Uterus (tissue), 4 donors: ENCODE results near the gene PEX5L. TPM values are rescaled to one million over a fixed set of nuclear protein-coding genes. Genes with fewer than 3 reads are reported as not detected.

Experiments used
- DNase-seq, 2 donors: peaks; one replicate each; pipeline ENCODE4 v3.0.0-alpha.2; 2019 to 2020
- H3K27ac ChIP-seq, 2 donors: fragments of 200-600 bp; sonication (generic); 1 replicate in 1 of 2; 2 replicates in 1 of 2; pipeline ENCODE4 v1.5.1; 2016 to 2018
- H3K27me3 ChIP-seq, 2 donors: fragments of 200-600 bp; sonication (generic); one replicate each; pipeline ENCODE4 v1.5.1; 2018 to 2019; ENCODE audit warnings: control low read depth in 1 of 2
- H3K36me3 ChIP-seq, 2 donors: fragments of 200-600 bp; sonication (generic); one replicate each; pipeline ENCODE4 v1.5.1; 2019; ENCODE audit warnings: control low read depth in 1 of 2
- H3K4me1 ChIP-seq, 2 donors: fragments of 200-600 bp; sonication (generic); one replicate each; pipeline ENCODE4 v1.5.1; 2018 to 2019; ENCODE audit warnings: control low read depth in 1 of 2
- H3K4me3 ChIP-seq, 2 donors: fragments of 200-600 bp; sonication (generic); 1 replicate in 1 of 2; 2 replicates in 1 of 2; pipeline ENCODE4 v1.5.1; 2018 to 2019; ENCODE audit warnings: mild to moderate bottlenecking in 1 of 2
- H3K9me3 ChIP-seq, 2 donors: fragments of 200-600 bp; sonication (generic); one replicate each; pipeline ENCODE4 v1.5.1; 2019; ENCODE audit warnings: control low read depth in 1 of 2
- POLR2A ChIP-seq, 2 donors: fragments of 450-650 bp; IDR thresholded peaks; one replicate each; pipeline ENCODE4 v1.6.1; 2016; ENCODE audit warnings: antibody characterized with exemption in 2 of 2, mild to moderate bottlenecking in 1 of 2, moderate library complexity in 1 of 2
- intact Hi-C: fragments of 100-400 bp; cut with DNase I; formaldehyde crosslinking; loops from one replicate; pipeline ENCODE4 v1.15.1; 2023; ENCODE audit warnings: low total_unique reads
- total RNA-seq, 4 donors: library from RNA; depleted of rRNA in 3 of 4; stranded (reverse); fragments of >200 nt in 3 of 4; gene quantifications; one replicate each; pipeline versions ENCODE4 v1.1.0 to v1.2.4, GENCODE V29; 2014 to 2023
- TF ChIP-seq, protein P1 (sequence below), 4 experiments: fragments of 200-600 bp in 2 of 4; fragments of 450-650 bp in 2 of 4; sonication (generic) in 2 of 4; IDR thresholded peaks; one replicate each; pipeline ENCODE4 v1.5.1; 2016 to 2019; ENCODE audit warnings: antibody characterized with exemption in 4 of 4, mild to moderate bottlenecking in 2 of 4, moderate library complexity in 1 of 4
- donor health status: DM: yes; HTN: yes; CAD: no.

PEX5L gene
- total RNA-seq, 4 donors from 2014 or later: 0.07 to 0.34 TPM; not detected in 2

- H3K4me1 ChIP-seq: no peaks in the 10 kb centered on the region
- no peak overlapping the region for H3K4me3 ChIP-seq
- TF ChIP-seq, protein P1, sequence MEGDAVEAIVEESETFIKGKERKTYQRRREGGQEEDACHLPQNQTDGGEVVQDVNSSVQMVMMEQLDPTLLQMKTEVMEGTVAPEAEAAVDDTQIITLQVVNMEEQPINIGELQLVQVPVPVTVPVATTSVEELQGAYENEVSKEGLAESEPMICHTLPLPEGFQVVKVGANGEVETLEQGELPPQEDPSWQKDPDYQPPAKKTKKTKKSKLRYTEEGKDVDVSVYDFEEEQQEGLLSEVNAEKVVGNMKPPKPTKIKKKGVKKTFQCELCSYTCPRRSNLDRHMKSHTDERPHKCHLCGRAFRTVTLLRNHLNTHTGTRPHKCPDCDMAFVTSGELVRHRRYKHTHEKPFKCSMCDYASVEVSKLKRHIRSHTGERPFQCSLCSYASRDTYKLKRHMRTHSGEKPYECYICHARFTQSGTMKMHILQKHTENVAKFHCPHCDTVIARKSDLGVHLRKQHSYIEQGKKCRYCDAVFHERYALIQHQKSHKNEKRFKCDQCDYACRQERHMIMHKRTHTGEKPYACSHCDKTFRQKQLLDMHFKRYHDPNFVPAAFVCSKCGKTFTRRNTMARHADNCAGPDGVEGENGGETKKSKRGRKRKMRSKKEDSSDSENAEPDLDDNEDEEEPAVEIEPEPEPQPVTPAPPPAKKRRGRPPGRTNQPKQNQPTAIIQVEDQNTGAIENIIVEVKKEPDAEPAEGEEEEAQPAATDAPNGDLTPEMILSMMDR (IDR thresholded peaks at IDR 0.05): no peak
- TF ChIP-seq POLR2A (IDR thresholded peaks at IDR 0.05): no peak
- H3K27ac ChIP-seq: no peak overlapping the region
- H3K27me3 ChIP-seq: no peaks in the 10 kb centered on the region
- no peak for DNase-seq
- no peaks in the 10 kb centered on the region for H3K36me3 ChIP-seq
- intact Hi-C loops: no loop called here
- no peaks in the 10 kb centered on the region for H3K9me3 ChIP-seq
These were observed 73.9 kb downstream of the PEX5L start for GRCh38 chr3:179962629-179963387.

DNA sequence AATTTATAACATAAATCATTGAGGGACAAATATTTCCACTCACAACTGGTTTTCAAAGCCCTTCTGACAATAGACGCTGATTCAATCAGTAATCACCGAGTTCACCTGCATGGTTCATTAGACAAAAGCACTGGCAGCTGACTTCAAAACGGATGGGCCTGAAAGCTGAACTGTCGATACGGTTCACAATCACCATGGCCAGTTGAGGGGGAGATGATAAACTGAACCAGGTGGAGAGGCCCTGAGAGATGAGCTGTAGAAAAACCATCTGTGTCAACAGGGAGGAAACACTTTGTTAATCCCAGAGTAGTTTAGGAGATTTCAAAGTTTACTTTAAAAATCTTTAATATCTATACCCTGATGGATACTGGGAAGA is 75.0 kb downstream of the PEX5L start:
- TF ChIP-seq, protein P1 (IDR thresholded peaks at IDR 0.05): no peak
- TF ChIP-seq POLR2A (IDR thresholded peaks at IDR 0.05): no peak
- Histone ChIP-seq H3K4me1 (no peaks in the 10 kb centered on the region), H3K27me3 (no peaks in the 10 kb centered on the region), H3K36me3 (no peaks in the 10 kb centered on the region), H3K4me3 (no peak overlapping the region), H3K9me3 (no peaks in the 10 kb centered on the region), H3K27ac (no peak overlapping the region)
- DNase-seq: no peak
- intact Hi-C loops: no loop called here

DNA sequence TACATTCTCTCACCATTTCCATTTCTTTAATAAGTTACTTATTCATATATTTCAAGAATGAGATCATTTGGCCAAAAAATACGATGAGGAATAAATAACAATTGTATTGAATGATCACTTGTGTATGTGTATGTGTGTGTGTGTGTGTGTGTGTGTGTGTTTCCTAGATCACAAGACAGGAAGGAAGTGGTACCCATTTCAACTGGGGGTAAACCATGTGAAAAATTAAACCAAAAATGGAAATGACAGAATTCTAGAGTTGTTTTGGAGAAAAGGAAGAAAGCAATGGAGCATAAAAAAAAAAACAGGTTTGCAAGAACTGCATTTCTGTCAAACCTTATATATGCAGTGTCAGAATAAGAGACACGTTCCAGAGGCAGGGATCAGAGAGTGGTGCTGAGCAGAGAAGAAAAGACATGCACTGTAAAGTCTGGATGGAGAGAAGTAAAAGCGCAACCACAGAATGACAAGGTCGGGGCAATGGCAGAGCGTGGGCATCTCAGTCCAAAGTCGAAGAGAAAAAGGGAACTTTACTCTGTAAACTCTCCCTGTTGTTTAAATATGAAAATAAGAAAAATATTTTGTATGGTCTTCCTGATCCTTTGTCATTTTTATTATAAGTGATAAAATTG is 75.5 kb downstream of the PEX5L start:
- Histone ChIP-seq H3K9me3 (no peaks in the 10 kb centered on the region), H3K36me3 (no peaks in the 10 kb centered on the region), H3K27ac (no peak overlapping the region), H3K27me3 (no peaks in the 10 kb centered on the region), H3K4me1 (no peaks in the 10 kb centered on the region), H3K4me3 (no peak overlapping the region)
- intact Hi-C loops: no loop called here
- no peak for TF ChIP-seq POLR2A (IDR thresholded peaks at IDR 0.05)
- TF ChIP-seq, protein P1 (IDR thresholded peaks at IDR 0.05): no peak
- no peak for DNase-seq

- no peaks in the 10 kb centered on the region for H3K27me3 ChIP-seq
- TF ChIP-seq POLR2A (IDR thresholded peaks at IDR 0.05): no peak
- TF ChIP-seq, protein P1 (IDR thresholded peaks at IDR 0.05): no peak
- intact Hi-C loops: no loop called here
- no peaks in the 10 kb centered on the region for H3K36me3 ChIP-seq
- no peaks in the 10 kb centered on the region for H3K9me3 ChIP-seq
- H3K4me1 ChIP-seq: no peaks in the 10 kb centered on the region
- H3K27ac ChIP-seq: no peak overlapping the region
- H3K4me3 ChIP-seq: no peak overlapping the region
- DNase-seq: no peak
These were observed 78.0 kb downstream of the PEX5L start for GRCh38 chr3:179958759-179959158.

DNA sequence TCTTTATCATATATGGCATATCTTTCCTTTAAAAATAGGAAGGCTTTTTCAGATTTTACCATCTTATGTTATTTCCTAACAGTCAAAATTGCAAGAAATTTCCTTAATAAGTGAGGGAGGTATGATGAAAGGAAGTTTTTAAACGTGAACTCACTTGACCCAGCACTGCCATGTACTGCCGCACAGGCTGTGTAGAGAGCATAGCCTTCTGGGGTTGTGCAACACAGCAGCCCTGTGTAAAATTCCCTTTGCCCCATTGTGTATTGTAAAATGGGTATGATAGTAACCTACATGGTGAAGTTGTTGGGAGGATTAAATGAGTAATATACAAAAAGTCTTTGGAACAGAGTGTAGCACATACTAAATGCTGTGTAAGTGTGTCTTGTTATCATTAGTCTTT is 78.6 kb downstream of the PEX5L start:
- DNase-seq: no peak
- Histone ChIP-seq H3K9me3 (no peaks in the 10 kb centered on the region), H3K27me3 (no peaks in the 10 kb centered on the region), H3K27ac (no peak overlapping the region), H3K4me1 (no peaks in the 10 kb centered on the region), H3K36me3 (no peaks in the 10 kb centered on the region), H3K4me3 (no peak overlapping the region)
- intact Hi-C loops: no loop called here
- TF ChIP-seq, protein P1 (IDR thresholded peaks at IDR 0.05): no peak
- TF ChIP-seq POLR2A (IDR thresholded peaks at IDR 0.05): no peak
